H9 (cell line): ENCODE results near the gene CAPN8. TPM values are rescaled to one million over a fixed set of nuclear protein-coding genes. Genes with fewer than 3 reads are reported as not detected.

Experiments
- DNase-seq: peaks from one replicate; pipeline ENCODE4 v3.0.0-alpha.2; 2017
- H2AFZ ChIP-seq: one replicate; pipeline ENCODE4 v1.6.1; 2013; ENCODE audit warnings: mild to moderate bottlenecking, low read length, control low read depth, moderate library complexity
- H2AK5ac ChIP-seq: 2 replicates; pipeline ENCODE4 v1.6.1; 2013; ENCODE audit warnings: low read length, control low read depth, mixed read lengths; ENCODE audit not compliant: insufficient read length
- H2BK120ac ChIP-seq: one replicate; pipeline ENCODE4 v1.6.1; 2013; ENCODE audit warnings: low read depth, mild to moderate bottlenecking, low read length, control low read depth, inconsistent platforms; ENCODE audit not compliant: poor library complexity, severe bottlenecking
- H2BK12ac ChIP-seq: 2 replicates; pipeline ENCODE4 v1.6.1; 2013; ENCODE audit warnings: low read length, control low read depth, mixed read lengths, low read depth; ENCODE audit not compliant: insufficient read length
- H2BK15ac ChIP-seq: 2 replicates; pipeline ENCODE4 v1.6.1; 2013; ENCODE audit warnings: low read depth, low read length, control low read depth
- H2BK20ac ChIP-seq: one replicate; pipeline ENCODE4 v1.6.1; 2013; ENCODE audit warnings: low read depth, mild to moderate bottlenecking, low read length, control low read depth, inconsistent platforms; ENCODE audit not compliant: poor library complexity, severe bottlenecking
- H2BK5ac ChIP-seq: 2 replicates; pipeline ENCODE4 v1.6.1; 2013; ENCODE audit warnings: low read length, control low read depth, mixed read lengths; ENCODE audit not compliant: insufficient read length
- H3K14ac ChIP-seq: 2 replicates; pipeline ENCODE4 v1.6.1; 2013; ENCODE audit warnings: low read length, control low read depth; ENCODE audit not compliant: insufficient read depth
- H3K18ac ChIP-seq: 2 replicates; pipeline ENCODE4 v1.6.1; 2013; ENCODE audit warnings: low read depth, mild to moderate bottlenecking, mixed read lengths, low read length, control low read depth; ENCODE audit not compliant: insufficient read length
- H3K23ac ChIP-seq: 2 replicates; pipeline ENCODE4 v1.6.1; 2013; ENCODE audit warnings: low read length, control low read depth, mixed read lengths, low read depth; ENCODE audit not compliant: insufficient read length
- H3K23me2 ChIP-seq: 2 replicates; pipeline ENCODE4 v1.6.1; 2013; ENCODE audit warnings: low read depth, mild to moderate bottlenecking, mixed read lengths, low read length, control low read depth; ENCODE audit not compliant: insufficient read length, poor library complexity, severe bottlenecking
- H3K27ac ChIP-seq: 2 replicates; pipeline ENCODE4 v1.5.1; 2013; ENCODE audit warnings: low read length, control low read depth, mixed read lengths, low read depth; ENCODE audit not compliant: insufficient read length
- H3K27me3 ChIP-seq: 2 replicates; pipeline ENCODE4 v1.6.1; 2013; ENCODE audit warnings: low read length, control low read depth, inconsistent platforms; ENCODE audit not compliant: insufficient read depth
- H3K4ac ChIP-seq: 2 replicates; pipeline ENCODE4 v1.6.1; 2013; ENCODE audit warnings: low read depth, mild to moderate bottlenecking, control low read depth, inconsistent platforms, low read length, moderate library complexity
- H3K4me1 ChIP-seq: 2 replicates; pipeline ENCODE4 v1.6.1; 2013; ENCODE audit warnings: low read length, control low read depth, inconsistent platforms; ENCODE audit not compliant: insufficient read depth
- H3K4me2 ChIP-seq: 2 replicates; pipeline ENCODE4 v1.6.1; 2013; ENCODE audit warnings: low read length, control low read depth, mixed read lengths; ENCODE audit not compliant: insufficient read length, insufficient read depth
- H3K56ac ChIP-seq: 2 replicates; pipeline ENCODE4 v1.6.1; 2013; ENCODE audit warnings: low read depth, mild to moderate bottlenecking, mixed read lengths, low read length, control low read depth; ENCODE audit not compliant: insufficient read length
- H3K79me1 ChIP-seq: 2 replicates; pipeline ENCODE4 v1.6.1; 2013; ENCODE audit warnings: low read depth, mild to moderate bottlenecking, moderate library complexity, low read length, control low read depth, inconsistent platforms; ENCODE audit not compliant: insufficient read depth, poor library complexity, severe bottlenecking
- H3K79me2 ChIP-seq: 2 replicates; pipeline ENCODE4 v1.6.1; 2013; ENCODE audit warnings: low read length, control low read depth, inconsistent platforms; ENCODE audit not compliant: insufficient read depth
- H3K9ac ChIP-seq: 2 replicates; pipeline ENCODE4 v1.6.1; 2013; ENCODE audit warnings: low read length, control low read depth, mixed read lengths; ENCODE audit not compliant: insufficient read length; ENCODE audit errors: extremely low read depth
- H3K9me3 ChIP-seq: one replicate; pipeline ENCODE4 v1.6.1; 2013; ENCODE audit warnings: low read depth, low read length, inconsistent platforms; ENCODE audit not compliant: control insufficient read depth
- H3T11ph ChIP-seq: one replicate; pipeline ENCODE4 v1.6.1; 2013; ENCODE audit warnings: mild to moderate bottlenecking, low read length, control low read depth, inconsistent platforms
- H4K20me1 ChIP-seq: one replicate; pipeline ENCODE4 v1.6.1; 2013; ENCODE audit not compliant: control insufficient read depth, insufficient read length, insufficient read depth
- H4K5ac ChIP-seq: 2 replicates; pipeline ENCODE4 v1.6.1; 2013; ENCODE audit warnings: low read depth, mild to moderate bottlenecking, mixed read lengths, low read length, control low read depth; ENCODE audit not compliant: insufficient read length
- H4K8ac ChIP-seq: replicated peaks from 2 replicates; pipeline ENCODE4 v1.6.1; 2013; ENCODE audit warnings: low read length, control low read depth, mixed read lengths, low read depth; ENCODE audit not compliant: insufficient read length
- H4K91ac ChIP-seq: 2 replicates; pipeline ENCODE4 v1.6.1; 2013; ENCODE audit warnings: low read depth, mild to moderate bottlenecking, moderate library complexity, mixed read lengths, low read length, control low read depth; ENCODE audit not compliant: insufficient read length
- H3K27ac Mint-ChIP-seq, 3 experiments: 2 replicates in 2 of 3; 3 replicates in 1 of 3; pipeline ENCODE4 v1.8.0; 2020 to 2021; ENCODE audit warnings: mixed read lengths in 3 of 3, mild to moderate bottlenecking in 1 of 3, moderate library complexity in 1 of 3
- H3K27me3 Mint-ChIP-seq: 2 replicates; pipeline ENCODE4 v1.8.0; 2021; ENCODE audit warnings: low read depth, mild to moderate bottlenecking, moderate library complexity, mixed read lengths
- H3K36me3 Mint-ChIP-seq, 3 experiments: 2 replicates in 2 of 3; 3 replicates in 1 of 3; pipeline ENCODE4 v1.8.0; 2020 to 2021; ENCODE audit warnings: low read depth in 3 of 3, mixed read lengths in 3 of 3; ENCODE audit not compliant: insufficient read depth in 1 of 3
- H3K4me1 Mint-ChIP-seq, 2 experiments: 2 replicates each; pipeline ENCODE4 v1.8.0; 2020; ENCODE audit warnings: mixed read lengths in 2 of 2
- H3K4me3 Mint-ChIP-seq, 2 experiments: 2 replicates in 1 of 2; 3 replicates in 1 of 2; pipeline ENCODE4 v1.8.0; 2020 to 2021; ENCODE audit warnings: mild to moderate bottlenecking in 2 of 2, mixed read lengths in 2 of 2, moderate library complexity in 1 of 2
- H3K9me3 Mint-ChIP-seq, 2 experiments: 2 replicates in 1 of 2; 3 replicates in 1 of 2; pipeline ENCODE4 v1.8.0; 2020; ENCODE audit warnings: mild to moderate bottlenecking in 2 of 2, mixed read lengths in 2 of 2, moderate library complexity in 1 of 2
- CTCF ChIP-seq: fragments of 200-600 bp; sonication (generic); conservative IDR thresholded peaks from 3 replicates; pipeline ENCODE4 v1.8.0; 2021; ENCODE audit warnings: antibody characterized with exemption, mild to moderate bottlenecking
- WGBS: extraction: QIAGEN DNeasy Blood & Tissue Kit; methylation state at CpG from one replicate; pipeline ENCODE4 v1.1.7; 2013; ENCODE audit warnings: missing lambda C conversion rate, low lambda C conversion rate, mixed read lengths; ENCODE audit not compliant: insufficient read length; ENCODE audit errors: extremely low coverage; 5-methylcytosine and 5-hydroxymethylcytosine counted together
- total RNA-seq: library from RNA; stranded (reverse); gene quantifications from 2 replicates; pipeline ENCODE4 v1.2.1, GENCODE V29; 2021

CAPN8 gene
- total RNA-seq, 1 experiment from 2014 or later: not detected

GRCh38 chr1:223543560-223543959 lies 121.9 kb downstream of the CAPN8 start:
- Histone ChIP-seq H3K23ac (no peak overlapping the region), H3K27me3 (no peaks in the 10 kb centered on the region), H2BK5ac (no peak overlapping the region), H3K79me2 (no peaks in the 10 kb centered on the region), H2BK20ac (no peak overlapping the region), H4K8ac (no peak overlapping the region), H3T11ph (no peak overlapping the region), H4K20me1 (no peaks in the 10 kb centered on the region), H3K14ac (no peak overlapping the region), H3K18ac (no peak overlapping the region), H2BK120ac (no peak overlapping the region), H2AFZ (no peak overlapping the region), H2BK12ac (no peak overlapping the region), H3K56ac (no peak overlapping the region), H3K4me1 (no peaks in the 10 kb centered on the region), H3K27ac (no peak overlapping the region), H3K79me1 (no peaks in the 10 kb centered on the region), H3K23me2 (no peaks in the 10 kb centered on the region), H2AK5ac (no peak overlapping the region), H3K4me2 (no peak overlapping the region), H3K9me3 (no peaks in the 10 kb centered on the region), H4K91ac (no peak overlapping the region), H3K9ac (no peak overlapping the region), H4K5ac (no peak overlapping the region), H2BK15ac (no peak overlapping the region), H3K4ac (no peak overlapping the region)
- H3K4me3 Mint-ChIP-seq: no peak overlapping the region
- H3K36me3 Mint-ChIP-seq: no peaks in the 10 kb centered on the region
- no peak for DNase-seq
- H3K4me1 Mint-ChIP-seq: peaks cover 12 to 13% of the 10 kb centered on the region in 2 experiments
- no peaks in the 10 kb centered on the region; the same call in none of the 2 replicates for H3K27me3 Mint-ChIP-seq
- WGBS: no CpG with 5 or more reads among the region's 4 CpGs
- no peak for TF ChIP-seq CTCF
- no peaks in the 10 kb centered on the region for H3K9me3 Mint-ChIP-seq
- H3K27ac Mint-ChIP-seq: no peak overlapping the region
